ENCODE results near the gene PBX1.

Gene PBX1

DNA sequence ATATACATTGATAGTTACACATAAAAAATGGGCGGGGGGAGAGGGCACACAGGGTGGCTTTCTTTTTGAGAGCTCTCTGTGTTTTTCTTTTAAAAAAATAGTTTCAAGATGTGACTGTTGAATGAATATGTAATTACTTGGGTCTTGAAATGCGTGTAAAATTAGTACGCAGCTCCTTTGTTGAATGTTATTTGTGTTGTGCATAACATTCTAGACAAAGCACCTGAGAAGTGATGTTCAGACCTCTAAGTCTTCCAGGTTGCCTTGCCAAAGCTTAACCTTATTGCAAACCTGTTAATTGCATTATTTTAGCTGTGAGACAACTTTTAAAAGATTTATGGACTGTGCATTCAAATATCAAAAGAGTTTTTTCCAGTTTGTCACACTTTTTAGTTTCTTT lies 5.4 kb downstream of the PBX1 start:
- no peak for DNase-seq

DNA sequence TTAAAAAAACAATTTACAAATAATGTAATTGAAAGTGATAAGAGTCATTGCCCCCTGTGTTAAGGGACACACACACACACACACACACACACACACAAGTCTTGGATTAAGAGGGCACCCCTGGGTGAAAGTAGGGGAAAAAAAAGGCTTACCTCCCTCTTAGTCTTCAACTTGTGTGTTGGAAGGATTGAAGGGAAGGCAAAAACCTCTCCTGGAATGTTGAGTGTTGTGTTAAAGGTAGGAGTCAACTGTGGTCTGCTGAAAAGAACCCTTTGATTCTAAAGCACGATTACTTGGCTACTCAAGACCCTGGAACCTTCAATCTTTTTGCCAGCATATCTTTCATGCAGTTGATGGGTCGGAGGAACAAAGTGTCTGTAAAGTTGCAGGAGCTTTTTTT lies 6.4 kb downstream of the PBX1 start:
- no peak for DNase-seq

DNA sequence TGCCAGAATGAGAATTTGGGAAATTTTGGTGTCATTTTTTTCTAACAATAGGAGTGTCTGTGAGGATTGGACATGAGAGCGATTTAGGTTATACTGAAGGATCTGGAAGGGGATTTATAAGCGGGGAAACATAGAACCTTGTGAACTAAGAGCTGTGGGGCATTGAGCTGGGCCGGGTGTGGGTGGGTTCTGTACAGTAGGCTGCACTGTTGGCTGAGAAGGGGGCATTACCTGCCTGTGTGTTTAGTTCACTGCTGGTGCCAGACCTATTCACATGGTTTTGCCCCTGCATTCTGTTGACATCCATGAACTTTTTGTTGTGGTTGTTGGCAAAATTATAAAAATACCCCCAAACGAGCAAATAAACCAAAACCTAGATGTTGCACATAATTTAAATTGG lies 8.8 kb downstream of the PBX1 start:
- no peak for DNase-seq

DNA sequence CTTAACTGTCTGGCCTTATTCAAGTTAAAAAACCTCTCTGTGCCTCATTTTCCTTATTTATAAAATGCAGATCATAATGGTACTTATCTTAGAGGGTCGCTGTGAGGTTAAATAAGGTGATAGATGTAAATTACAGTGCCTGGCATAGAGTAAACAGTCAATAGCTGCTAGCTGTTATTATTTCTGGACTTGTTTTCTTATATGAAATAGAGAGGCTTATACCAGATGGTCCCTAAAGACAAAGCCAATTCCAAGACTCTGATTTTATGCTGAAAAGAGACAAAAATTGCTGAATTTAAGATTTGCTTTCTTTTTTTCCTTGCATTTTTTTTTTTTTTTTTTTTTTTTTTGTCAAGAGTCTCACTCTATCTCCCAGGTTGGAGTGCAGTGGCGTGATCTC lies 10.3 kb downstream of the PBX1 start:
- DNase-seq, result no peak

DNA sequence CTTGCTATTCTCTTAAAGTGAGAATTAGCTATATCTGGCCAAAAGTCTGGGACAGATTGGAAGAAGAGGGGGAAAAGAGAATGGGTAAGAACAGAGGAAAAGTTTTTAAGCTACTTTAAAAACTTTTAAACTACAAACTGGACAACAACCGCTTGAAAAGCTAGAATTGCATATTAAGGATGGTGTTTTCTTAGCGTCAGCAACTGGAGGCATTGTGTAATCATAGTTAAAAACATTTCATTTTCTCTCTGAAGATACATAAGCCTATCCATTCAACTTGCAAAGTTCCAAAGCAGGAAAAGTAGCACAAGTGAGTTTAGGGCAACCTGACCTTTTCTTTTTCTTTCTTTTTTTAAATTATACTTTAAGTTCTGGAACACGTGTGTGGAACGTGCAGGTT lies 10.9 kb downstream of the PBX1 start:
- DNase-seq, result no peak

DNA sequence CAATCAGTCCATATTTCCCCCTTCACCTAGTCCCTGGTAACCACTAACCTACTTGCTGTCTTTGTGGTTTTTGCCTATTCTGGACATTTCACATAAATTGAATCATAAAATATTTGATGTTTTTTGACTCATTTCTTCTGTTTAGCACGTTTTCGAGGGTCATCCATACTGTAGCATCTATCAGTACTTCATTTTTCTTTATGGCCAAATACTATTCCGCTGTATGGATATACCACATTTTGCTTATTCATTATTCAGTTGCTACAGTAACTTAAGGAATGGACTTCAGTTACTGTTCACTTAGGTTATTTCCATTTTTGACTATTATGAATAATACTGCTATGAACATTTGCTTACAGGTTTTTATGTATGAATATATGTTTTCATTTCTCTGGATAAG lies 12.3 kb downstream of the PBX1 start:
- no peak for DNase-seq

DNA sequence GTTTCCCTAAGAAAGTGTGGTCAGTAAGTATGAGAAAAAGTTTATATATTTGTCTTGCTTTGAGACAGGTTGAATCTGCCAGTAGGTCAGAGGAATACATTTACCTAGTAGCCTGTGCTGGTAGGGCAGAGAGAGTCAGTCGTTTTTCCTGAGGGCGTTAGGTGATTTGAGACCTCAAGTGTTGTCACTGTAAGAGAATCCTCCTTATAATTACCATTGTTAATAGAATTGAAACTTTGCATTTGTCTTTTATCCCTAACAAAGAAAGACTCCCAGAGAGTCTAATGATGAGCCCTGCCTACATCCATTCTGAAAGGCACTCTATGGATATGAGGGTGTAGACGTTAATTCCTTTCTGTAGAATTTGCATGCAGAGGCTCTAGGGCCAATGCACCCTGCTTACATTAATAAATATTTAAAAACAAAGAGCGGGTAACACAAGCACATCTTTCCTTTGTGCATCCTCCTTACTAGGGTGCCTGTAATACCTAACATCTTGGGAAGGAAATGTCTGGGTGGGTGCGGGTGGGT lies 16.4 kb downstream of the PBX1 start:
- DNase-seq, result no peak

DNA sequence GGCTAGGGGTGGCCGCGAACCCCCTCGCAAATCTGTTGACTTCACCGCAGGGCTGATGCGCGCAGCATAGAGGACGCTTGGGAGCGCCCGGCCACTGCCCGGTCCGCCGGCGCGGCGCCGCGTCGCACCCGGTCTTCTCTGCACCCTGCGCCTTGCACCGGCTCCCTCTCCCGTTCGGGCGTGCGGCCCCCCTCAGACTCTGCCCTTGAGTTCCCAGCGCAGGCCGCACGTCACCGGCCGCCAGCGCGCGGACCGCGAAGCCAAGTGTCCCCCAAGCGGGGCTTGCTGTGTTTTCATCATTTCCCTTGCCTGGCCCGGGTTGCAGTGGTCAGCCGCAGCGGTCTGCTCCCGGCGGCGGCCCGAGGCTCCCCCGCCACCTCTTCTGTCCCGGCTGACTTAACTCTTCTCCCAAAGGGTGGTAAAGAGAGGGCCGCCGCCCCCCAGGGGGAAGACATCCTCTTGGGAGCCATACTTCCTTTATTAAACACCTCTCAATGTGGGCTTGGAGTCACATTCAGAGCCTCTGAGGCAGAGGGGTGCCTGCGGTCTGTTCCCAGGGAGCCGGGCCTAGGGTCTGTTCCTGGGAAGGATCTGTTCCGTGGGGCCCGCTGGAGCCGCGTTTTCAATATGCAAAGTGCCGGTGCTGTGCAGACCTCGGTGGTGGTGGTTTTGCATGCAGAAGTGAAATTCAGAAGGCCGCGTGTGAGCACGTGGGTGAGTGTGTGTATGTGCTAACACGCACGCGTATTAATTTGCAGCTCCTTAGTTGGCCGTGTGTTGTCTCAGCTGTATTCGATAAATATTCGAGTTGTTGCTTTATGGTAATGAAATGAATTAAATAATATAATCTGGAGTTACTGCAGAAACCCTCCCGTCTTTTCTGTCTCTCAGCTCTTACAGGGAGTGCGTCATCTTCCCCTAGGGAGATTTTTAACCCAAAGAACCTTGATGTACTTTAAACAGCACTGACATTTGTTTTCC lies 17.6 kb downstream of the PBX1 start:
- DNase-seq, result no peak

DNA sequence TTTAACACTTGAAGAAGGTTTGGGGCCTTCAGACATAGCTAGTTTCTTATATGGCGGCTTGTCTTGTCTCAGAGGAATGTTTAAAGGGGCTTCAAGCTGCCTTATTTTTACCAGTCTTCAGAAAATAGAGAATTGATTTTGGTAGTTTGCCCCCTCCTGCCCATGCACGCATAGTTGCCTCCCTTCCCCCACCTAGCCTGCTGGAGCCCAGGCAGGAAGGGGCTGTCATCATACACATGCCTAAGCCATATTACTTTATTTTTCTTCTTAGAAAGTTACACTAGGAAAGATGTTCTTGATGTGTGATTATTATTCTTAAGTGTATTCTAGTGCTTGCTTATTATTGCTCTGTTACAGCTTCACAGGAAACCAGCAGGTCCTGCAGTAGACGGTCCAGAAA lies 18.3 kb downstream of the PBX1 start:
- DNase-seq, result no peak

DNA sequence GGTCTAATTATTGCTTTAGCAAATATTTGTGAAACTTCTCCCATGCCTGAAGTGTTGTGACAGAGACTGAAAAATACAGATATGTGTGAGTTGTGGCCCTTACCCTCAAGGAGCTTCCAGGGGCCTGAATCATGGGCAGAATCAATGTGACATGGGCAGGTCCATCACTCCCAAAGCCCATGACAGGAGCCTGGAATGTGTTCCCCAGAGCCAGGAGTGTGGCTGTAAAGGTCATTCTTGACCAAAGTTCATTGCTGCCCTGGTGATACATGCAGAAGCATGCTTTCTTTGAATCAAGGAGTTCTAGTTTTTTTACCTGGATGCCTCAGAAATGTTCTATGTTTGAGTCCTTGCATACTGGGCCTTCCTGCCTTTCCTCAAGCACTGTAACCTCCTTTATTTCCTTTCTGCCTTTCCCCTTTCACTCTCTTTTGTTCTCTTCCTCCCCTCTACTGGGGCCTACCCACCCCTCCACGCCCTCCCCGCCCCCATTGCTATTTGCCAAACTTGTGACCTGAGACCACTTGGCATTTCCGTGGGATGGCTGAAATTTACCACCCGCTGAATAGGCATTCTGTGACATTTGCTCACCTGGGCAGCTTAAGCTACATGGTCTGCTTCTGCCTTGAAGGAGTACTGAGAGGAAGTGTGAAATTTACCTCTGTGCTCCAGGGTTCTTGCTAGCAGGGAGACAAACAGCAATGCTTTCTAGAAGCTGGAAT lies 19.7 kb downstream of the PBX1 start:
- DNase-seq, result no peak

DNA sequence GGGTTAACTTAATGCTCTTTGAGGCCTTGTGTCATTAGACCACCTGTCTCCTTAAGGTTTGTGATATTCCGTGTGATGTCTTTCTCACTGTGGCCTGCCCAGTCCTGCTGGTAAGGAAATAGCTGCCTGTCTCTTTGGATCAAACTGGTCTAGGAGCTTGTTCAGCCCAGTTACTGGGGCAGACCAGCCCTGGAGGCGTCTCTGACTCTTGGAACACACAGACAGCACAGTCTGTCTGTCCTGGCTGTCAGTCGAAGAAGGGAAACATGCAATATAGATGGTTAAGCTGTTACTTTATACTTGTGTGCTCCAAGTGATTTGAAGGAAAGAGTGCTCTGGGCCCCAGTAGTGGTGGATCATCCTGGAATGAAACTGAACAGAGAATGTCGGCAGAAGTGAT lies 20.4 kb downstream of the PBX1 start:
- DNase-seq, result no peak

DNA sequence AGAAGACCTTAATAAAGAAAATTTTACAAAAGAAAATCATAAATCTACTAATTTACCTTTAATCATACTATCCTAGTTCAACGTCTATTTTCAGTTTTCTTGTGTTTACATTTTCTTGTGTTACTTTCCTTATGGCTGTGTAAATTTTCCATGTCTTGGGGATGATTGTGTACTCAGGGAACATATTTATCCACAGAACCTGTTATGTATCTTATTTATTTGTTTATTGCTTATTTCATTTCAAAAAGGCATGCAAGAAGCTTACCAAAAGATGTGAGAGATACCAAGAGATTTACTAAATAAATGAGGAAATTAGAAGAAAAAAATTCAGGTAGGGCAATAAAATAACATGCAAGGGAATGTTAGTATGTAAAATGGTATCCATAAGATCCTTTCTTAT lies 22.8 kb downstream of the PBX1 start:
- DNase-seq, result no peak

DNA sequence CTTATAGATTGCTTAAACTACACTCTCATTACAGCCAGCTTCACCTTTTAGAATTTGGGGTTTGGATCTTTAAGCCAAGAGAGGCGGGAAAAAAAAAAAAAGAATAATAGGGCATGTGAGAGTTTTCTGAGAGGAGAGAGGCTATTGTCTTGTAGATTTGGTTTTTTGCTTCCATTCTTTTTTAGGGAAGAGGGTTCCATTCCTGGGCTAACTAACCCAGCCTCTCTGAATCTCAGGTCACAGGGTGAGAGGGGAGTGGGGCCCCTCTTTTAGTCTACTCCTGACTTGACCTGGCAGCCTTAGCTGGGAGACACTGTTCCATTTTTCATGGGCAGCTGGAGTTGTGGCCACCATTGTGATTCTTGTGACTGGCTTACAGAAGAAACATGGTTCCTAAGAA lies 24.2 kb downstream of the PBX1 start:
- DNase-seq, result no peak

DNA sequence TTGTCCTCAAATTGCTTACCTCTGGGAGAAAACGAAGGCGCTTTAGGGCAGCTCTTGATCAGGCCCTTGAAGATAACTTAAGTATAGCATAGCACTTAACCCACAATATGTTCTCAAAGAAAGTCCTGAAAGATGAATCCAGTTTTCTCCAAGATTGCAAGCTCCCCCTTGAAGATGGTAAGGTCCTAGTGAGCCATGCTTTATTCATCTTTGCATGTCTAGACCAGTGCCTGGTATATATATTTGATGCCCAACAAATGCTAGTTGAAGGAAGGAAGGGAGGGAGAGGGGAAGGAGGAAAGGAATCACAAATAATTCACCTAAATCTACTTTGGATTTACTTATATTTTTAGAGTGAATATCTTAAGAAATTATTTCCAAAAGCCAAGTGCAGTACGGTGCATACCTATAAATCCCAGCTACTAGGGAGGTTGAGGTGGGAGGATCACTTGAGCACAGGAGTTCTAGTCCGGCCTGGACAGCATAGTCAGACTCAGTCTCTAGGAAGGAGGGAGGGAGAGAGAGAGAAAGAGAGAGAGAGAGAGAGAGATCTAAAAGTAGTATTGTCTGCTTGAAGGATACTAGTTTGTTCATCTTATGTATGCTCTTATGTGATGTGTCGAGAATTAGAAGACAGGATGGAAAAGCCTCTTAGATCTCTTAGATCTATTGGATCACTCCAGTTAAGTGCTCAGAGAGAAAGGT lies 25.0 kb downstream of the PBX1 start:
- no peak for DNase-seq

DNA sequence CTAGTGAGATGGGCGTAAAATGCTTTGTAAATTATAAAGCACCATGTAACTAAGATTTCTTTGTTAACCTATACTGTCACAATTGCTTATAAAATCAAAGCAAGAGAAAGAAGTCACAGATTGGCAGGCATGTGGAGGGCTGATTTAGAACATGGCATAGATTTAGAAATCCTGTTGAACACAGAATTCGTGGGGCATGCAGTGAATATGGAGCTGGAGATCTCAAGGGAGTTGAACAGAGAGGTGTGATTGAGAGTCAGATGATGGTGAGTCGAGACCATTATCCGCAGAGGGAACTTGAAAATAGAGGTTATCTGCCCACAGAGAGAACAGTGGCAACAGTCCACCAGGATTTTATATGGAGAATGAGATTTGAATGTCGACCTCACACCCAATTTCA lies 27.6 kb downstream of the PBX1 start:
- no peak for DNase-seq

DNA sequence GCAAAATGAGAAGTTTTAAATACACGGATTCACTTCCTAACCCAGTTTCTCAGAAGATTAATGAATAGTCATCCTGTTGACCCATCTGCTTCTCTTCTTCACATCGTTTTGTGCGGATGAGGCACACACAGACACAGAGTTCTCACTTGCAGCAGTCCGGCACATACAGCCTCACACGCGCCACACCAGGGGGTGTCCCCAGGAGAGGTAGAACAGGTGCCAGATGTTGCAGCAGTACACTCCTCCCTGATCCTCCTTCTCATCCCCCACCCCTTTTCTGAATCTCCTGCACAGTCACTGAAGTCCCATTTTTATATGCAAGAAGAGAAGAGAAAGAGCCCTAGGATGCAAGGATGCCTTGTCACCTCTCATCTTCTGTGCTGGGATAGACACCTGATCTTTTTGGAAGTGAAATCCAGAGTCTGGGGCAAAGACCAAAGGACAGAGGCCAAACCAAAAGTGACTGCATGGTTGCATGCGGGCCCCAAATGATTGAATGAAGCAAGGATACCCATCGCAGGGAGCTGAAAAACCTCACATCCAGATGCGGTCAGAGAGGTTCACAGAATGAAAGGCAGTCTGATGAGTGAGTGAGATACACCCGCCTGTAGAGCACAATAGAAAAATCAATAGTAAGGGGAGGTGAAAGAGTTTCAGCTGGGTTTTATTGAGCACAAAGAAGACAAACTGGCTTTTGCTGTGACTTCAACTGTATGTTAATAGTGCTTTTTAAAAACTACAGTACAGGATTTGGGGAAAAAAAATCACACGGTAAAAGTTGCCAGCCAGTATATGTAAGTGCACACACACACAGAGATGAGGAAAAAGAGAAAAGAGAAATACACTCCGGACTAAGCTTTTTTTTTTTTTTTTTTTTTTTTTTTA lies 28.9 kb downstream of the PBX1 start:
- no peak for DNase-seq

DNA sequence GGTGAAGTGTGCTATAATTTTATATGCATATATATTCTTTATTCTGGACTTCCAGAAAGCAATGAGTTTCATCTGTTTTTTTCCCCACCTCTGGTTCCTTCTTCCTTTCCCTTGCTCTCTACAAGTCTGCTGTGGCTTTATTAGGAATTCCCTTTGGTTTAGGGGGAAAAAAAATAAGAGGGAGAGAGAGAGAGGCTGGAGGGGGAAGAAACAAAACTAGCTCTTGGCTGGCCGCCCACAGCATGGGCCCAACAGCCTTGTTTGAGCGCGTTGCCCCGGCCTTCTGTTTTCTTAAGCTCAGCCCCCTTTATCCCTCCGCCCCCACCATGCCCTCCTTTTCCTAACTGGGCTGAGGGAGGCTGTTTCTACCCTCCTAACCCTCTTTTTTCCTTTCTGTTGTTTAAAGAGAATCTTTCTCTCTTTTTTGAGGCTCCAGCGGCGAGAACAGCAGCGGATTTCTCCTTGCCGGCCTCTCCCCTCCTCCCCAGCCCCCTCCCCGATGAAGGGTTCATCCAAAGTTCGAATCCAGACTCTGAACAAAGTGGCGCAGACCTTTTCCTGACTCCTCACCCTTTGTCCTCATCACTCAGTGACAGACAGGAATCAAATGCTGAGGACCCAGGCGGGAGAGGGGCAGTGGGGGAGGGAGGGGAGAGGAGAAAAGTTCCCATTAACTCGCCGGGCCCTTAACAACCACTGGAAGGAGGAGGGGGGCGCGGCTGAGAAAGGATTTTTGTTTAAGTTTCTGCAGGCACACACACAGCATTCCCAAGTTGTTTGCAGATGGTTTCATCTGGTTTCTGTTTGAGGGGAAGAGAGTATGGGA lies 29.7 kb downstream of the PBX1 start:
- no peak for DNase-seq

DNA sequence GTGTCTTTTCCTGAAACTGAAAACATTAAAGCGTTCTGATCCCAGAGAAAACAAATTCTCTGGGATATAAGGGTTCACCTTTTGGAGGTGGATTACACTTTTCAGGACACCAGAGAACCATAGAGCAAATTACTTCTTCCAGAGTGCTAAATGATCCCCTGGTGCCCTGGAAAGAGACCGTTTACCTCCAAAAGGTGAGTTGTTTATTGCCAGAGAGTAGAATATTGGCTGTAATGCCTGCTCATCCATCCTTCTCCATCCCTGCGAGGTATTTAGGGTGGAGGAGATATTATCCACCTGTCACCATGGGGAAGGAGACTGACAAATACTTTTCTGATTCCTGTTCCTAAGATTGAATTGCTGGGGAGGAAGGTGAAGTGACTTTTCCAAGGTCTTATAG lies 30.4 kb downstream of the PBX1 start:
- no peak for DNase-seq

DNA sequence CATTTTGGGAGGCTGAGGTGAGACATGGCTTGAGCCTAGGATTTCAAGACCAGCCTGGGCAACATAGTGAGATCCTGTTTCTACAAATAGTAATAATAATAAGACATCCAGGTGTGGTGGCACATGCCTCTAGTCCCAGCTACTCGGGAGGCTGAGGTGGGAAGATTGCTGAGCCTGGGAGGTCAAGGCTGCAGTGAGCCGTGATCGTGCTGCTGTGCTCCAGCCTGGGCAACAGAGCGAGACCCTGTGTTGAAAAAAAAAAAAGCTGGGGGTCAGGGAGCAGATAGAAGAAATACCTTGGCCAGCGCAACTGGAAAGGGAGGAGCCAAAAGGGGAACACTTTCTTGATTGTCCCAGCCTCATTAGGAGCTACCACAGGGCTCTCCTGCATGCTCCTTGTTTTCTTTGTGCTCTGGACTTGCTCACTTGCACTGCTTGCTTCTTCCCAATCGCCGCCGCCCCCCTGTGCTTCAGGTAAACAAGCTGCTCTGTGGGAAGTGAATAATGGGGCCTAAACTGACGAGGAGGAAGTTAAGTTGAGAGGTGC lies 31.1 kb downstream of the PBX1 start:
- DNase-seq, result no peak

DNA sequence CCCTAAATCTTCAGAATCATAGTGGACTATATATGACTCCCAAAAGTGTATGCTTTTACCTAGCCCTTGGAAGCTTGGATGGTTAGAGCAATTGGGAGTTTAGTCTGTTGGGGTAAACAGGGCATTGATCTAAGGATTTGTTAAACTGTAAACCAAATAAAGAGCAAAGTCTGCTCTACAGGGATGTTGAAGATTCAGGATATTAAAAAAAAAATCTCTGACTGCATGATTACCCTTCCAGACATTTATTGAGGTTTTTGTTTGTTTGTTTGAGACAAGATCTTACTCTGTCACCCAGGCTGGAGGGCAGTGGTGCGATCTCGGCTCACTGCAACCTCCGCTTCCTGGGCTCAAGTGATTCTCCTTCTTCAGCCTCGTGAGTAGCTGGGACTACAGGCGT lies 31.6 kb downstream of the PBX1 start:
- DNase-seq, result no peak

DNA sequence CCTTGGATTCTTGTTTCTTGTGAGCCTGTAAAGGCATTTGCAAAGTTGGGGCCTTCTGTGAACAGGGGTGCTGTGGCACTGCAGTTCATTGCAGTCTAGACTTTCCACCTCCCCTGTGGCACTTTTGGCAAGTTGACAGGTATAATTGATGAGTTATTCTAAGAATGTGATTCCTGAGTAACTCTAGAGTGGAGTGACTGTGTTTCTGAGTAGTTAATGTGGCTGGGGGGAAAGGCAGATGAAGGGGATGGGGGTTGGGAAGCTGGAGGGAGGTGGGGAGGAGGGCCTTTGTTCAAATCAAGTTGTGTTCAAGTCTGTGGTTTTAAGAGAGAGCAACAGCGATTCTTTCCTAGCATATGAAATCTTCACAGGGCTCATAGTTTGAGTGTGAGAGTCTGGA lies 32.9 kb downstream of the PBX1 start:
- DNase-seq, result no peak
